Smooth muscle cell (in vitro differentiated cells): ENCODE measurements around the gene MRPS33. TPM values are rescaled to one million over a fixed set of nuclear protein-coding genes. Genes with fewer than 3 reads are reported as not detected.
A peak's percentile ranks its signal among the peaks of the same experiment; 100 is the strongest.

ENCODE experiments used
- DNase-seq: peaks from one replicate; lab custom pipeline; 2025; ENCODE audit not compliant: unreplicated experiment; lab: John Stamatoyannopoulos, UW
- H2AFZ ChIP-seq: fragments of 200-600 bp; sonication (generic); 2 replicates; pipeline ENCODE4 v1.6.0; 2016; ENCODE audit warnings: antibody characterized with exemption, low read depth, mild to moderate bottlenecking
- H3F3A ChIP-seq: fragments of 200-600 bp; sonication (generic); 2 replicates; pipeline ENCODE4 v1.6.0; 2017; ENCODE audit warnings: antibody characterized with exemption, low read depth
- H3K27ac ChIP-seq: fragments of 200-600 bp; sonication (generic); 2 replicates; pipeline ENCODE4 v1.5.1; 2016; ENCODE audit warnings: low read depth, mild to moderate bottlenecking
- H3K27me3 ChIP-seq: fragments of 200-600 bp; sonication (generic); 2 replicates; pipeline ENCODE4 v1.6.1; 2016; ENCODE audit warnings: low read depth, mild to moderate bottlenecking
- H3K36me3 ChIP-seq: fragments of 200-600 bp; sonication (generic); 2 replicates; pipeline ENCODE4 v1.5.1; 2016; ENCODE audit warnings: low read depth
- H3K4me1 ChIP-seq: fragments of 200-600 bp; sonication (generic); 2 replicates; pipeline ENCODE4 v1.5.1; 2016; ENCODE audit warnings: low read depth
- H3K4me2 ChIP-seq: fragments of 200-600 bp; sonication (generic); 2 replicates; pipeline ENCODE4 v1.6.0; 2016; ENCODE audit warnings: mild to moderate bottlenecking
- H3K4me3 ChIP-seq: fragments of 200-600 bp; sonication (generic); 2 replicates; pipeline ENCODE4 v1.5.1; 2016; ENCODE audit warnings: mild to moderate bottlenecking
- H3K79me2 ChIP-seq: fragments of 200-600 bp; sonication (generic); 2 replicates; pipeline ENCODE4 v1.6.0; 2016; ENCODE audit warnings: low read depth, mild to moderate bottlenecking
- H3K9ac ChIP-seq: fragments of 200-600 bp; sonication (generic); 2 replicates; pipeline ENCODE4 v1.6.0; 2016; ENCODE audit warnings: low read depth
- H3K9me3 ChIP-seq: fragments of 200-600 bp; sonication (generic); replicated peaks from 2 replicates; pipeline ENCODE4 v1.5.1; 2016; ENCODE audit warnings: low read depth
- H4K20me1 ChIP-seq: fragments of 200-600 bp; sonication (generic); 2 replicates; pipeline ENCODE4 v1.6.0; 2016; ENCODE audit warnings: low read depth
- WGBS: methylation state at CpG from one replicate; pipeline ENCODE4 v1.1.7; 2016; ENCODE audit warnings: low lambda C conversion rate; 5-methylcytosine and 5-hydroxymethylcytosine counted together
- polyA plus RNA-seq: library from polyadenylated mRNA; unstranded; fragments of >200 nt; fragmentation: Nextera tagmentation; extraction: Ambion mirVana; gene quantifications from 2 replicates; pipeline ENCODE4 v1.2.1, GENCODE V29; 2016
- total RNA-seq: library from RNA; depleted of rRNA; stranded (reverse); fragments of >200 nt; gene quantifications from 2 replicates; pipeline ENCODE4 v1.2.3, GENCODE V29; 2014
- TF ChIP-seq, protein P1 (sequence below): fragments of 200-600 bp; sonication (generic); IDR thresholded peaks from 2 replicates; pipeline ENCODE4 v1.5.1; 2017; ENCODE audit warnings: borderline replicate concordance, mild to moderate bottlenecking, antibody characterized with exemption; ENCODE audit not compliant: insufficient read depth, poor library complexity, severe bottlenecking

The MRPS33 gene
- total and polyA plus RNA-seq, 2 experiments from 2014 or later: 34.2 to 49.8 TPM

DNA sequence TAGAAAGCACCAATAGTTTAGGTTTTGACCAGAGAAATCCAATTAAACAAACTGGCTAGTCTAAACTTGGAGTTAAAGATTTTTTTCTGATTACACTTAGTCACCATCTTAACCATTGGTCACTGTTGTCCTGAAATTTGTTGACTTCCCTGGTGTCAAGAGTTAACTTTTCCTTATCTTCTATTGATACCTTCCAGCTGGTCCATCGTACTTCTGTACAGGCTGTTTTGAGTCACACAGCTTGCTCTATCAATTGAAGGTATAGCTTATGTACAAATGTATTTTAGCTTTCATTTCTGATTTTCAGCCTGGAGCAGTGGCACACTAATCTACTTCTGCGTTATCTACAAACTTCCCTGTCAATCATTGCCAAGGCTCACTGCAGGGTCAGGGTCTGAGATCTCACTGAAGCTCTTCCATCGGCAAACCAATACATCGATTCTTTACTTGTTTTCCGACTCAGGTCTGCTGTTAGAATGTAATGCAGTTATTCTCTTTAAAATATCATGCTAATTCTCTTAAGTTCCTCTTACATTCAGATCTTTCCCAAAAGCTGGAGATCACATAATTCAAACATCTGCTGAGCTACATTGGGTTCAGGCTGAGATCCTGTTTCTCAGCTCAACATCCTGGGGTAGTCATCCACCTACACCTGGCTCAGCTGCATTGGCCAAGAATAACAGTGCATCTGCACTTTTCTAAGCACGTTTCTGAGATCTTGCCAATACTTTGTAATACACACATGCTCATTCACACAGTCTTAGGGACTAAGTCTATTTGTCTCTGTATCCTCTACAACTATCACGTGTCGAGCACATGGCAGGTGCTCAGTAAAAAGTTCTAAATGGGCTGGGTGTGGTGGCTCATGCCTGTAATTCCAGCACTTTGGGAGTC, 11.3 kb downstream of the MRPS33 start:
- Histone ChIP-seq H3K36me3 (no peaks in the 10 kb centered on the region), H3K79me2 (no peaks in the 10 kb centered on the region), H3K9ac (no peak overlapping the region), H3K27me3 (no peaks in the 10 kb centered on the region), H3F3A (no peaks in the 10 kb centered on the region), H3K27ac (no peak overlapping the region), H3K4me1 (no peaks in the 10 kb centered on the region), H2AFZ (no peak overlapping the region), H4K20me1 (no peaks in the 10 kb centered on the region), H3K4me2 (no peak overlapping the region), H3K4me3 (peak overlapping the region; percentile 12), H3K9me3 (no peaks in the 10 kb centered on the region)
- TF ChIP-seq, protein P1, sequence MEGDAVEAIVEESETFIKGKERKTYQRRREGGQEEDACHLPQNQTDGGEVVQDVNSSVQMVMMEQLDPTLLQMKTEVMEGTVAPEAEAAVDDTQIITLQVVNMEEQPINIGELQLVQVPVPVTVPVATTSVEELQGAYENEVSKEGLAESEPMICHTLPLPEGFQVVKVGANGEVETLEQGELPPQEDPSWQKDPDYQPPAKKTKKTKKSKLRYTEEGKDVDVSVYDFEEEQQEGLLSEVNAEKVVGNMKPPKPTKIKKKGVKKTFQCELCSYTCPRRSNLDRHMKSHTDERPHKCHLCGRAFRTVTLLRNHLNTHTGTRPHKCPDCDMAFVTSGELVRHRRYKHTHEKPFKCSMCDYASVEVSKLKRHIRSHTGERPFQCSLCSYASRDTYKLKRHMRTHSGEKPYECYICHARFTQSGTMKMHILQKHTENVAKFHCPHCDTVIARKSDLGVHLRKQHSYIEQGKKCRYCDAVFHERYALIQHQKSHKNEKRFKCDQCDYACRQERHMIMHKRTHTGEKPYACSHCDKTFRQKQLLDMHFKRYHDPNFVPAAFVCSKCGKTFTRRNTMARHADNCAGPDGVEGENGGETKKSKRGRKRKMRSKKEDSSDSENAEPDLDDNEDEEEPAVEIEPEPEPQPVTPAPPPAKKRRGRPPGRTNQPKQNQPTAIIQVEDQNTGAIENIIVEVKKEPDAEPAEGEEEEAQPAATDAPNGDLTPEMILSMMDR: no peak
- no peak for DNase-seq
- 86% methylated on average over 8 of the region's 8 CpGs for WGBS

DNA sequence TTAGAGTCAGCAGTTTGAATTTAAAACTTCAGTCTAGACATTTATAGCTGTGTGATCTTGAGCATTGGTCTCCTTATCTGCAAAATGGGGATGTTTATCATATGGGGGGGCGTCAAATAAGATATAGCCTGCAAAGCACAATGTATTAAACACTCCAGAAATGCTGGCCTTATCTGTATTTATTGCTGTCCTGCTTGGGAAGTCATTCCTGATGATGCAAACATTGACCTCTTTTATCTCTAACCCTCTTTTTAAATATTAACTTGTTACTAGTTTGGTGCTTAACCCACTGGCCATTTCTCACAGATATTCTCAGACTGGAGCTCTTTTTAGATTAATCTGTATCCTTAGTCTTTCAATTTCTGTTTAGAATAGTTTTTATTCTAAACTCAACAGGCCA, 13.2 kb downstream of the MRPS33 start:
- Histone ChIP-seq H3K9ac (no peak overlapping the region), H3K9me3 (no peaks in the 10 kb centered on the region), H3F3A (no peaks in the 10 kb centered on the region), H3K79me2 (no peaks in the 10 kb centered on the region), H3K27me3 (no peaks in the 10 kb centered on the region), H3K4me2 (no peak overlapping the region), H3K36me3 (no peaks in the 10 kb centered on the region), H4K20me1 (no peaks in the 10 kb centered on the region), H2AFZ (no peak overlapping the region), H3K4me3 (peak overlapping the region; percentile 13), H3K4me1 (no peaks in the 10 kb centered on the region), H3K27ac (no peak overlapping the region)
- DNase-seq: no peak
- TF ChIP-seq, protein P1: no peak
- 33% methylated on average over 1 of the region's 1 CpG for WGBS

DNA sequence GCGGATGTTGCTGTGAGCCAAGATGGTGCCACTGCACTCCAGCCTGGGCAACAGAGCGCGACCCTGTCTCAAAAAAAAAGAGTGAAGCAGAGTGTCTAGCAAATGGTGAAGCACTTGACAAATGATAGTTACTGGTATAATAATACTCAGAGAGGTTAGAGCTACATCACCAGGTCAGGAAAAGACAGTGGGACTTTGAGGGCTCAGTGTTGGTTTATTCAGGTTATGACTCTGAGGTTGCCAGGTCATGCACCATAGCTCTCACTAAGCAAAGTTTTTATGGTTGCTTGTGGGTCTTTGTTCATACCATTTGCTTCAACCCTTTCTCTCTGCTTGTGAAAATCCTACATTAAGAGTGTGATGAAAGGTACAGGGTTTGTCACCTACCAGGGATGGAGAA, 13.6 kb downstream of the MRPS33 start:
- DNase-seq: no peak
- H3K4me2 ChIP-seq: no peak overlapping the region
- H3F3A ChIP-seq: no peaks in the 10 kb centered on the region
- H3K9ac ChIP-seq: no peak overlapping the region
- TF ChIP-seq, protein P1: no peak
- WGBS: 98% methylated on average over 3 of the region's 3 CpGs
- no peaks in the 10 kb centered on the region for H3K9me3 ChIP-seq
- H3K36me3 ChIP-seq: no peaks in the 10 kb centered on the region
- H3K79me2 ChIP-seq: no peaks in the 10 kb centered on the region
- no peaks in the 10 kb centered on the region for H4K20me1 ChIP-seq
- no peaks in the 10 kb centered on the region for H3K27me3 ChIP-seq
- no peak overlapping the region for H3K27ac ChIP-seq
- H2AFZ ChIP-seq: no peak overlapping the region
- no peaks in the 10 kb centered on the region for H3K4me1 ChIP-seq
- H3K4me3 ChIP-seq: no peak overlapping the region

DNA sequence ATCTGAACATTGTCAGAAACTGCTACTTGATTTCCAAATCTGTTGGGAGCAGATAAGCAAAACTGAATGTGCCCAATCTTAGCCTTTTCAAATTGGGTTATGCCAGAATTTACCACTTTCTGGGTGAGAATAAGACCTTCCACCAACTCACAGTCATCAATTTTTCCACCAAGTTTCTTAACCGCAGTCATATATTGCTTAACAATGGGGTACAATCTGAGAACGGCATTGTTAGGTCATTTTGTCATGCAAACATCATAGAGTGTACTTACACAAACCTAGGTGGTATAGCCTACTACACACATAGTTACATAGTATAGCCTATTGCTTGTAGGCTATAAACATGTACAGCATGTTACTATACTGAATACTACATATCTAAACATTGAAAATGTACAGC, 16.0 kb downstream of the MRPS33 start:
- WGBS: 89% methylated on average over 2 of the region's 2 CpGs
- Histone ChIP-seq H3K36me3 (no peaks in the 10 kb centered on the region), H3K27me3 (no peaks in the 10 kb centered on the region), H3K4me1 (no peaks in the 10 kb centered on the region), H3K27ac (no peak overlapping the region), H3K4me3 (no peak overlapping the region), H4K20me1 (no peaks in the 10 kb centered on the region), H3K9ac (no peak overlapping the region), H3K4me2 (no peak overlapping the region), H3K9me3 (no peaks in the 10 kb centered on the region), H3F3A (no peaks in the 10 kb centered on the region), H2AFZ (no peak overlapping the region), H3K79me2 (no peaks in the 10 kb centered on the region)
- TF ChIP-seq, protein P1: no peak
- DNase-seq: no peak
